Mesendoderm (in vitro differentiated cells): ENCODE data around the gene MESP2.

ENCODE experiments used
- DNase-seq: peaks from one replicate; pipeline ENCODE4 v3.0.0; 2013
- H2AK5ac ChIP-seq: 2 replicates; pipeline ENCODE4 v1.6.1; 2013; ENCODE audit warnings: low read length, inconsistent platforms
- H2BK120ac ChIP-seq: 2 replicates; pipeline ENCODE4 v1.6.1; 2013; ENCODE audit warnings: low read depth, mild to moderate bottlenecking, low read length, moderate library complexity, mixed read lengths
- H2BK15ac ChIP-seq: replicated peaks from 2 replicates; pipeline ENCODE4 v1.6.1; 2013; ENCODE audit warnings: low read depth, mild to moderate bottlenecking, moderate library complexity
- H2BK5ac ChIP-seq: 2 replicates; pipeline ENCODE4 v1.6.1; 2013; ENCODE audit warnings: low read length, inconsistent platforms
- H3K18ac ChIP-seq: 2 replicates; pipeline ENCODE4 v1.6.1; 2013; ENCODE audit warnings: mild to moderate bottlenecking, low read length, mixed read lengths
- H3K23ac ChIP-seq: one replicate; pipeline ENCODE4 v1.6.1; 2013; ENCODE audit warnings: low read length
- H3K27ac ChIP-seq: 2 replicates; pipeline ENCODE4 v1.5.1; 2013; ENCODE audit warnings: low read depth, mild to moderate bottlenecking, inconsistent platforms, low read length, moderate library complexity
- H3K27me3 ChIP-seq: 2 replicates; pipeline ENCODE4 v1.6.1; 2013; ENCODE audit warnings: low read length, control low read depth, mild to moderate bottlenecking, inconsistent platforms; ENCODE audit not compliant: insufficient read depth, poor library complexity
- H3K36me3 ChIP-seq: 2 replicates; pipeline ENCODE4 v1.6.1; 2013; ENCODE audit warnings: low read length, inconsistent platforms; ENCODE audit not compliant: control insufficient read depth, insufficient read depth
- H3K4ac ChIP-seq: one replicate; pipeline ENCODE4 v1.6.1; 2013; ENCODE audit warnings: low read depth, mild to moderate bottlenecking, low read length, moderate library complexity
- H3K4me1 ChIP-seq: 2 replicates; pipeline ENCODE4 v1.6.1; 2013; ENCODE audit warnings: low read depth, low read length, inconsistent platforms; ENCODE audit not compliant: control insufficient read depth
- H3K4me2 ChIP-seq: 2 replicates; pipeline ENCODE4 v1.6.1; 2013; ENCODE audit warnings: low read length
- H3K4me3 ChIP-seq: 2 replicates; pipeline ENCODE4 v1.5.1; 2013; ENCODE audit warnings: mild to moderate bottlenecking, low read length
- H3K56ac ChIP-seq: one replicate; pipeline ENCODE4 v1.6.1; 2013; ENCODE audit warnings: low read length
- H3K79me1 ChIP-seq: 2 replicates; pipeline ENCODE4 v1.6.1; 2013; ENCODE audit warnings: low read length, inconsistent platforms
- H3K79me2 ChIP-seq: 2 replicates; pipeline ENCODE4 v1.6.1; 2013; ENCODE audit warnings: mild to moderate bottlenecking, low read length; ENCODE audit not compliant: control insufficient read depth, insufficient read depth
- H3K9ac ChIP-seq: 2 replicates; pipeline ENCODE4 v1.6.1; 2013; ENCODE audit warnings: low read length, inconsistent platforms
- H4K5ac ChIP-seq: one replicate; pipeline ENCODE4 v1.6.1; 2013; ENCODE audit warnings: low read length
- H4K8ac ChIP-seq: one replicate; pipeline ENCODE4 v1.6.1; 2013; ENCODE audit warnings: low read depth, mild to moderate bottlenecking, control low read depth, low read length, moderate library complexity
- WGBS: extraction: QIAGEN DNeasy Blood & Tissue Kit; methylation state at CpG from one replicate; pipeline ENCODE4 v1.1.7; 2013; ENCODE audit warnings: low lambda C conversion rate, missing lambda C conversion rate; ENCODE audit not compliant: insufficient coverage; ENCODE audit errors: extremely low coverage; 5-methylcytosine and 5-hydroxymethylcytosine counted together

MESP2 gene

DNA sequence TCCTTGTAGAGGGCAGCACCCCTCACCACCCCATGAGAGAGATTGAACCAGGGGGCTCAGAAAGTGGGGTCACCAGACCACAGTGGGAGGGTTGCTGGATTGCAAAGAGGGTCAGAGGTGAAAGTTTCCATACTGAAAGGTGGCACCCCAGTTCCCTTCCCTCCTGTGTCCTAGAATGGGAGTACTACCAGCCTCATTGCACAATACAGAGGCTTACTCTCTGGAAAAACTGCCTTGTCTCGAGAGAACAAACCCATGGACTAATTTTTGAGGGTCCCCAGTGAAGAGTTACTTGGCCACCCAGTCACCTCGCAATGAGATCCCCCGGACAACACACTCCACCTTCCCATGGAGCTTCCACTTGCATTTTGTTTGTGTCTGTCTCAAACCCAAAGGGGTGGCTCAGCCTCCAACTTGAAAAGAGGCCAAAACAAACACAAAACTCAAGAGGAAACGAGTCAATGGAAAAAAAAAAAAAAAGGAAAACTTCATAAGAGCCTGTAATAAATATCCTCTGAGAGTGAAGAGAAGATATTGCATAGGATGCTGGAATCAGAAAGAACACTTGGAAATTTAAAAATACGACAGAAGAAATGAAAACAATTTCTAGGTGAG is 18.6 kb downstream of the MESP2 start:
- H3K4me1 ChIP-seq, result no peaks in the 10 kb centered on the region
- no peak overlapping the region for H2BK120ac ChIP-seq
- no peak overlapping the region for H2AK5ac ChIP-seq
- H3K79me1 ChIP-seq, result no peaks in the 10 kb centered on the region
- no peaks in the 10 kb centered on the region for H3K27me3 ChIP-seq
- H4K5ac ChIP-seq, result no peak overlapping the region
- H3K4me3 ChIP-seq, result no peak overlapping the region
- H4K8ac ChIP-seq, result no peak overlapping the region
- WGBS, result no CpG with 5 or more reads among the region's 5 CpGs
- H3K4me2 ChIP-seq, result no peak overlapping the region
- H3K56ac ChIP-seq, result no peak overlapping the region
- H3K18ac ChIP-seq, result no peak overlapping the region
- no peak overlapping the region for H3K9ac ChIP-seq
- no peaks in the 10 kb centered on the region for H3K79me2 ChIP-seq
- no peak overlapping the region for H3K4ac ChIP-seq
- no peak overlapping the region for H2BK15ac ChIP-seq
- H3K36me3 ChIP-seq, result no peaks in the 10 kb centered on the region
- H3K27ac ChIP-seq, result no peak overlapping the region
- H2BK5ac ChIP-seq, result no peak overlapping the region
- H3K23ac ChIP-seq, result no peak overlapping the region
- DNase-seq, result no peak

DNA sequence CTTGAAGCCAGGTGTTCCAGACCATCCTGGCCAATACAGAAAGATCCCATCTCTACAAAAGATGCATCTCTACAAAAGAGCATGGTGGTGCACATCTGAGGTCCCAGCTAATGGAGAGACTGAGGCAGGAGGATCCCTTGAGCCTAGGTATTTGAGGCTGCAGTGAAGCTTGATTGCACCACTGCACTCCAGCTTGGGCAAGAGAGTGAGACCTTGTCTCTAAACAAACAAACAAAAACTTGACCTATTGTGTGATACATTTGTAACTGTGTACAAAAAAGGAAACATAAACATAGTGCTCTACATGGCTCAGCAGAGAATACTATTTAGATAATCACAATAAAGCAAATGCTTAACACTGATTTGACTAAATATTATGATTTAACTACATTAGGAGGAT is 19.9 kb downstream of the MESP2 start:
- Histone ChIP-seq H3K4me3 (no peak overlapping the region), H3K9ac (no peak overlapping the region), H3K36me3 (no peaks in the 10 kb centered on the region), H3K79me1 (no peaks in the 10 kb centered on the region), H2BK120ac (no peak overlapping the region), H3K27ac (no peak overlapping the region), H3K4ac (no peak overlapping the region), H3K4me2 (no peak overlapping the region), H2AK5ac (no peak overlapping the region), H3K27me3 (no peaks in the 10 kb centered on the region), H3K56ac (no peak overlapping the region), H3K23ac (no peak overlapping the region), H2BK15ac (no peak overlapping the region), H3K18ac (no peak overlapping the region), H3K79me2 (no peaks in the 10 kb centered on the region), H4K8ac (no peak overlapping the region), H2BK5ac (no peak overlapping the region), H4K5ac (no peak overlapping the region), H3K4me1 (no peaks in the 10 kb centered on the region)
- DNase-seq, result no peak

DNA sequence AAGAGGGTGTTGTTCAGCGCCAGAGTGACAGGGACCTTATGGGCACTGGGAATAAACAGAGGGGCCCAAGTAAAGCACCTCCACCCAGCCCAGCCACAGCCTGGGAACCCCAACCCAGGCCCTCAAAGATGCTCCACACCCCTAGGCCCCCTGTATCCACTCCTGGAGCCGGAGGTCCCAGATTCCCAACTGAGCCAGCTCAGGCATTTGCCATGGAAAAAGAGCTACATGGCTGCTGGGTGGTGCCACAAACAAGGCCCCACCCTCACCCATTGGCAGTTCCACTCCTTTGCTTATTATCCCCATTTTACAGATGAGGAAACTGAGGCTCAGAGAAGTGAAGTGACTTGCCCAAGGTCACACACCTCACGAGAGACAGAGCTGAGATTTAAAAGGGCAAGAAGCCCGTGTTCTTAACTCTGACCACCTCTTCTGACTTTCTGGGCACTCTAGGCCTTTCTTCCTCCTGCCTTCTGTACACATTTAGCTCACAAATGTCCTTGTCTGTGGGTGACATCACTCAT is 21.6 kb downstream of the MESP2 start:
- Histone ChIP-seq H3K4me1 (no peaks in the 10 kb centered on the region), H3K27me3 (no peaks in the 10 kb centered on the region), H3K9ac (no peak overlapping the region), H3K4me3 (no peak overlapping the region), H3K18ac (no peak overlapping the region), H3K79me2 (no peaks in the 10 kb centered on the region), H2BK15ac (no peak overlapping the region), H3K4ac (no peak overlapping the region), H3K79me1 (no peaks in the 10 kb centered on the region), H3K23ac (no peak overlapping the region), H4K8ac (no peak overlapping the region), H3K4me2 (no peak overlapping the region), H2BK120ac (no peak overlapping the region), H2BK5ac (no peak overlapping the region), H4K5ac (no peak overlapping the region), H3K27ac (no peak overlapping the region), H3K56ac (no peak overlapping the region), H2AK5ac (no peak overlapping the region), H3K36me3 (no peaks in the 10 kb centered on the region)
- WGBS, result no CpG with 5 or more reads among the region's 4 CpGs
- no peak for DNase-seq

DNA sequence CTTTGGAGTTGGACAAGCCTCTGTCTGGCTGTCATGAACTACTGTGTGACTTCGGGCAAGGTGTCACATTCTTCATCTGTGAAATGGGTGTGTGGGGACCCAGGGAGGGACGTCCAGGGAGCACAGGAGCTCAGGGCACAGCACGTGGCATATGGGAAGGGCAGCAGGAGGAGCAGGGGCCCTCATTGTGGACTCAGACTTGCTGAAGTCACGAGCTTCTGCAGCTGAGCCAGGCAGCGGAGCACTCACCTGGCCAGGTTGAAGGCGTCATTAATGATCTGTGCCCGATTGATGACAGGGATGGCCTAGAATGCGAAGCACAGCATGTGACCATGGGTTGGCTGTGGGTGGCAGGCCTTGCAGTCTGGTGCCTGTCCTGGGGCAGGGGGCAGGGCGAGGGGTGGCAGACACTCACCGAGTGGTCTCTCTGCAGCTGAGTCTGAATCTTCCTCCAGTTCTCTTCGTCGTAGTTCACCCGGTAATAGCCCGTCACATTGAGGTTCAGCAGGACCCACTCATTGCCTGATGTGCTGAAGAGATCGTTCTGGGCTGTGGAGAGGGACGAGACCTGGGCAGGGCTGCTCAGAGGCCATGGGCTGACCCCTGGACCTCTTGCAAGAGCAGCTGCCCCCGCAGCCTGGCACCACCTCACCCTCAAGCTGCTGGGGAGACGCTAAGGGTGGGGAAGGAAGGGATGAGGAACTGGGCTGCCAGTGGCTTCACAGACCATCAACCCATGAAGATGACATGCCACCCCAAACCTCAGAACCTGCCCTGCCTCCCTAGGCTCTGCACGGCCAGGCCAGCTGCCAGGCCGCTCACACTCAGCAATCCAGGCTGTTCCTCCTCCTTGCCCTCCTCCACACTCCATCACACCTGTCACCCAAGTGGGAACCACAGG is 23.1 kb downstream of the MESP2 start:
- no peak overlapping the region for H3K23ac ChIP-seq
- H2BK5ac ChIP-seq, result no peak overlapping the region
- H2BK15ac ChIP-seq, result no peak overlapping the region
- no peak overlapping the region for H3K56ac ChIP-seq
- no peak overlapping the region for H3K18ac ChIP-seq
- H3K36me3 ChIP-seq, result no peaks in the 10 kb centered on the region
- no peak overlapping the region for H3K9ac ChIP-seq
- no peak overlapping the region for H2AK5ac ChIP-seq
- H2BK120ac ChIP-seq, result no peak overlapping the region
- H3K27me3 ChIP-seq, result no peaks in the 10 kb centered on the region
- no peaks in the 10 kb centered on the region for H3K79me2 ChIP-seq
- no peak for DNase-seq
- no peak overlapping the region for H4K5ac ChIP-seq
- H3K4me1 ChIP-seq, result no peaks in the 10 kb centered on the region
- no peak overlapping the region for H3K27ac ChIP-seq
- no peak overlapping the region for H3K4me3 ChIP-seq
- no CpG with 5 or more reads among the region's 20 CpGs for WGBS
- no peaks in the 10 kb centered on the region for H3K79me1 ChIP-seq
- H3K4me2 ChIP-seq, result no peak overlapping the region
- no peak overlapping the region for H4K8ac ChIP-seq
- no peak overlapping the region for H3K4ac ChIP-seq

GRCh38 chr15:89799918-89800498 is 23.9 kb downstream of the MESP2 start:
- no peak overlapping the region for H2BK120ac ChIP-seq
- H2BK15ac ChIP-seq, result no peak overlapping the region
- H3K4me3 ChIP-seq, result no peak overlapping the region
- no peak overlapping the region for H3K18ac ChIP-seq
- H3K79me1 ChIP-seq, result no peaks in the 10 kb centered on the region
- no peaks in the 10 kb centered on the region for H3K79me2 ChIP-seq
- no peak overlapping the region for H4K8ac ChIP-seq
- no peak overlapping the region for H3K4ac ChIP-seq
- no peak overlapping the region for H3K4me2 ChIP-seq
- no peak overlapping the region for H3K23ac ChIP-seq
- no peak overlapping the region for H3K56ac ChIP-seq
- DNase-seq, result no peak
- H3K9ac ChIP-seq, result no peak overlapping the region
- no CpG with 5 or more reads among the region's 2 CpGs for WGBS
- H3K27me3 ChIP-seq, result no peaks in the 10 kb centered on the region
- H2BK5ac ChIP-seq, result no peak overlapping the region
- H2AK5ac ChIP-seq, result no peak overlapping the region
- H4K5ac ChIP-seq, result no peak overlapping the region
- H3K4me1 ChIP-seq, result no peaks in the 10 kb centered on the region
- no peaks in the 10 kb centered on the region for H3K36me3 ChIP-seq
- no peak overlapping the region for H3K27ac ChIP-seq
